Measurements from ENCODE around the gene KIF5A. TPM values are rescaled to one million over a fixed set of nuclear protein-coding genes. Genes with fewer than 3 reads are reported as not detected.
A peak's percentile ranks its signal among the peaks of the same experiment; 100 is the strongest.

The KIF5A gene
- total and polyA plus RNA-seq, 2 experiments from 2014 or later = 0.11 to 0.36 TPM

DNA sequence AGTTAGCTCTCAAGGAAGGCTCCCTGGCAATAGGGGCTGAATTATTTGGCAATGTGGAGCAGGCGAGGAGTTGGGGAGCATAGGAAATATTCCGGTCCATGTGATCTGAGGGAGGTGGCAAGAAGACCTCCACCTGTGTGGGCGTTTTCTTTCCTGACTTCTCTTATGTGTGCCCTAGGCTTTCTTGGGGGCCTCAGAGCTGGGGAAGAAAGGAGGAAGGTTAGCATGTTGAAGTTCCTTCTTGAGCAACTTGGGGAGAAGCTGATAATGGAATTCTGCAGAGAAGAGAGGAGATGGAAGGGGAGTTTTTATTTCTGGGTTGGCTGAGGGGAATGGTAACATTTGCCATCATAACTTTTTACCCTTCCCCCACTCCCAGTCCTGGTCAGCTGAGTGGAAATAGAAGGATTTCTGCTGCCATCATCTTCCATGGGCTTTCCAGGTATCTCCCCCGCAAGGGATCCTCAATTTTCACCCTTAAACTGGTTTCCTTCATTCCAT, 56.0 kb downstream of the KIF5A start:
- TF ChIP-seq, protein P1, sequence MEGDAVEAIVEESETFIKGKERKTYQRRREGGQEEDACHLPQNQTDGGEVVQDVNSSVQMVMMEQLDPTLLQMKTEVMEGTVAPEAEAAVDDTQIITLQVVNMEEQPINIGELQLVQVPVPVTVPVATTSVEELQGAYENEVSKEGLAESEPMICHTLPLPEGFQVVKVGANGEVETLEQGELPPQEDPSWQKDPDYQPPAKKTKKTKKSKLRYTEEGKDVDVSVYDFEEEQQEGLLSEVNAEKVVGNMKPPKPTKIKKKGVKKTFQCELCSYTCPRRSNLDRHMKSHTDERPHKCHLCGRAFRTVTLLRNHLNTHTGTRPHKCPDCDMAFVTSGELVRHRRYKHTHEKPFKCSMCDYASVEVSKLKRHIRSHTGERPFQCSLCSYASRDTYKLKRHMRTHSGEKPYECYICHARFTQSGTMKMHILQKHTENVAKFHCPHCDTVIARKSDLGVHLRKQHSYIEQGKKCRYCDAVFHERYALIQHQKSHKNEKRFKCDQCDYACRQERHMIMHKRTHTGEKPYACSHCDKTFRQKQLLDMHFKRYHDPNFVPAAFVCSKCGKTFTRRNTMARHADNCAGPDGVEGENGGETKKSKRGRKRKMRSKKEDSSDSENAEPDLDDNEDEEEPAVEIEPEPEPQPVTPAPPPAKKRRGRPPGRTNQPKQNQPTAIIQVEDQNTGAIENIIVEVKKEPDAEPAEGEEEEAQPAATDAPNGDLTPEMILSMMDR (IDR thresholded peaks at IDR 0.05; ENCODE audit: low read depth, low read length) = no peak
- Histone ChIP-seq H3K27me3 (peaks cover 3% of the 10 kb centered on the region), H3K27ac (no peak overlapping the region), H3K4me3 (peak overlapping the region; percentile 84), H3K9me3 (ENCODE audit: low read depth) (no peaks in the 10 kb centered on the region), H3K36me3 (no peaks in the 10 kb centered on the region), H3K4me1 (ENCODE audit: low read depth) (peaks cover 12% of the 10 kb centered on the region)
- DNase-seq (ENCODE audit: low read depth in 1 of 2, low spot score in 1 of 2) = no peak

DNA sequence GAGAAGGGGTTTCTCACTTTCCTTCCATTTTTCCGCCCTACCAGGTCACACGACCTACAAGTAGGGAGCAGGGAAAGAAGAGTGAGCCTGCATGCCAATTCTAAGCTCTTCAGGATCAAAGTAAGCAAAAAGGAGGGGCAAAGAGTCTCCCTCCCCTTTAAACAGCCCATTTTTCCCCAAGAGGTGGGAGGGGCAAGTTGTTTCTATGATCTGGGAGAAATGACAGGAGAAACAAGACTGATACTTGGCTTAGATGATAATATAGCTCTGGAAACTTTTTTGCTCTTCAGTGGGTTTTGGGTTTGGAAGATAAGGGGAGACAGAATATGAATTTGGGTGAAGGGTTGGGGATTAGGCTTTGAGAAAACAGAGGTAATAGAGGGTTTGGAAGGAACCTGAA, 56.6 kb downstream of the KIF5A start:
- Histone ChIP-seq H3K27me3 (peaks cover 3% of the 10 kb centered on the region), H3K9me3 (ENCODE audit: low read depth) (no peaks in the 10 kb centered on the region), H3K4me3 (no peak overlapping the region), H3K27ac (no peak overlapping the region), H3K4me1 (ENCODE audit: low read depth) (peaks cover 13% of the 10 kb centered on the region), H3K36me3 (no peaks in the 10 kb centered on the region)
- DNase-seq (ENCODE audit: low read depth in 1 of 2, low spot score in 1 of 2) = no peak
- TF ChIP-seq, protein P1 (IDR thresholded peaks at IDR 0.05; ENCODE audit: low read depth, low read length) = no peak

DNA sequence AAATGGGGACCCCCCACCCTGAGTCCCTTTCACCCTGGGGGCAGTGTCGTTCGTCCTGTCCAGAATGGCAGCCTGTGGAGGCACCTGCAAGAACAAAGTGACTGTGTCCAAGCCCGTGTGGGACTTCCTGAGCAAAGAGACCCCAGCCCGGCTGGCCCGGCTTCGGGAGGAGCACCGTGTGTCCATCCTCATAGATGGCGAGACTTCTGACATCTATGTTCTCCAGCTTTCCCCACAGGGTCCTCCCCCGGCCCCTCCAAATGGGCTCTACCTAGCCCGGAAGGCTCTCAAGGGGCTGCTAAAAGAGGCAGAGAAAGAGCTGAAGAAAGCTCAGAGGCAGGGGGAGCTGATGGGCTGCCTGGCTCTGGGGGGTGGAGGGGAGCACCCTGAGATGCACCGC, 57.0 kb downstream of the KIF5A start:
- H3K4me3 ChIP-seq = no peak overlapping the region
- H3K27ac ChIP-seq = no peak overlapping the region
- no peak for DNase-seq (ENCODE audit: low read depth in 1 of 2, low spot score in 1 of 2)
- H3K27me3 ChIP-seq = peaks cover 3% of the 10 kb centered on the region
- no peaks in the 10 kb centered on the region for H3K9me3 ChIP-seq (ENCODE audit: low read depth)
- H3K4me1 ChIP-seq (ENCODE audit: low read depth) = peaks cover 13% of the 10 kb centered on the region
- H3K36me3 ChIP-seq = no peaks in the 10 kb centered on the region
- TF ChIP-seq, protein P1 (IDR thresholded peaks at IDR 0.05; ENCODE audit: low read depth, low read length) = no peak

DNA sequence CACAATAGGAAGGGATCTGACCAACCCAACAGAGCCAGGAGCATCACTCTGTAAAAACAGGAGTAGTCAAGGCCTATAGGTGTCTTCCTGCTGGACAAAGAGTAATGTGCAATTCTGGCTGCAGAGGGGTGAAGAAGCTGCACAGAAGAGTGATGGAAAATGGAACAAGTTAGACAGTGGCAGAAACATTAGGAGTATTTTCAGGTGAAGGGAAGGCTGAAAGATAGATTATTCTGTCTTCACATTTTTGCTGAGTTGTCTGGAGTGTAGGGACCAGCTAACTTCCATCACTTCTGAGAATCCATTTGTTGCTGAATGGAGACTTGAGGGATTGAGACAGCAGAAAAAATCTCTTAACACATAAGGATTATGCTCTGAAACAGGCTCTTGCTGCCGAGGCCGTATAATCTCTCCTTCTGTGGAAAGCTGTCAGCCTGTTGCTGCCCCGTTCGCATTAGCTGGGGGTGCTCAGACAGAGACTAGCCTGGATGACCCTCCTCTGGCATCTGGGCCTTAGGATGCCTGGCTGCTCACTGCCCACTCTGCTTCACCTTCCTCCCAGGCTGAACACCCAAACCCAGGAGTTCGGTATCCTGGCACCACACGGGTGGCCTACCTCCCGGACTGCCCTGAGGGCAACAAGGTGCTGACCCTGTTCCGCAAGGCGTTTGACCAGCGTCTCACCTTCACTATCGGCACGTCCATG, 58.3 kb downstream of the KIF5A start:
- Histone ChIP-seq H3K36me3 (no peaks in the 10 kb centered on the region), H3K9me3 (ENCODE audit: low read depth) (no peaks in the 10 kb centered on the region), H3K4me3 (no peak overlapping the region), H3K27ac (no peak overlapping the region), H3K27me3 (peaks cover 6% of the 10 kb centered on the region), H3K4me1 (ENCODE audit: low read depth) (peaks cover 13% of the 10 kb centered on the region)
- no peak for DNase-seq (ENCODE audit: low read depth in 1 of 2, low spot score in 1 of 2)
- TF ChIP-seq, protein P1 (IDR thresholded peaks at IDR 0.05; ENCODE audit: low read depth, low read length) = no peak

DNA sequence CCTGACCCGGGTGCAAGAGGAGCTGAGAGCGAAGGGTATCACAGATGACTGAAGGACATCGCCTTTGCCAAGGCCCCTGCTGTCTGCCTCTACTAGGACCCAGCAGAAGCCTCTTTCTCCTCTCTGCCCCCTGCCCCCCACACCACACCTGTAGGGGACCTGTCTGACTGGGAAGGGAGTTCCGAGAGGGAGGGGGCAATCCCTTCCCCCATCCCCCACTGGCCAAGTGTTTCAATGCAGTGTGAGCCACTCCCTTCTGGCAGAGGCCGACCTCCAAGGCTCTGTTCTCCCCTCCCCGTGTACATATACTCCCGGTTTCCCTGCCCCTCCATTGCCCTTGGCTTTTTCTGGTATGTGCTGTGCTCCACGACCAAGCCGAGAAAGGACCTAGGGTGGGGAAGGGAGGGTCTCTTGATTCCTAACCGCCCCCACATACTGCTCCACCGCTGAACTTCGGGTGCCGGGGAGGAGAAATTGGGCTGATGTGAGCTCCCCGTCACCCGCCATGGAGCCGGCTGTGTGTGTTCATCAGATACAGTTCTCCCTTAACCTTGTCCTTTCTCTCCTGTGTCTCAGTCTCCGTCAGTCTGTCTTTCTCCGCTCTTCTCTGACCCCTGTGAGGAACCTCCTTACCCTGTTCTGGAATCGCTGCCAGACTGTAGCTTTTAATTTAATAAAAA, 59.4 kb downstream of the KIF5A start:
- no peaks in the 10 kb centered on the region for H3K9me3 ChIP-seq (ENCODE audit: low read depth)
- no peak overlapping the region for H3K4me3 ChIP-seq
- H3K4me1 ChIP-seq (ENCODE audit: low read depth) = peaks cover 6% of the 10 kb centered on the region
- no peak for DNase-seq (ENCODE audit: low read depth in 1 of 2, low spot score in 1 of 2)
- no peak overlapping the region for H3K27ac ChIP-seq
- TF ChIP-seq, protein P1 (IDR thresholded peaks at IDR 0.05; ENCODE audit: low read depth, low read length) = no peak
- H3K27me3 ChIP-seq = peaks cover 11% of the 10 kb centered on the region
- H3K36me3 ChIP-seq = no peaks in the 10 kb centered on the region

Measured in cardiac muscle cell (in vitro differentiated cells and primary cell).